Measurements from ENCODE around the gene STAB1.

- TF ChIP-seq, protein P1, sequence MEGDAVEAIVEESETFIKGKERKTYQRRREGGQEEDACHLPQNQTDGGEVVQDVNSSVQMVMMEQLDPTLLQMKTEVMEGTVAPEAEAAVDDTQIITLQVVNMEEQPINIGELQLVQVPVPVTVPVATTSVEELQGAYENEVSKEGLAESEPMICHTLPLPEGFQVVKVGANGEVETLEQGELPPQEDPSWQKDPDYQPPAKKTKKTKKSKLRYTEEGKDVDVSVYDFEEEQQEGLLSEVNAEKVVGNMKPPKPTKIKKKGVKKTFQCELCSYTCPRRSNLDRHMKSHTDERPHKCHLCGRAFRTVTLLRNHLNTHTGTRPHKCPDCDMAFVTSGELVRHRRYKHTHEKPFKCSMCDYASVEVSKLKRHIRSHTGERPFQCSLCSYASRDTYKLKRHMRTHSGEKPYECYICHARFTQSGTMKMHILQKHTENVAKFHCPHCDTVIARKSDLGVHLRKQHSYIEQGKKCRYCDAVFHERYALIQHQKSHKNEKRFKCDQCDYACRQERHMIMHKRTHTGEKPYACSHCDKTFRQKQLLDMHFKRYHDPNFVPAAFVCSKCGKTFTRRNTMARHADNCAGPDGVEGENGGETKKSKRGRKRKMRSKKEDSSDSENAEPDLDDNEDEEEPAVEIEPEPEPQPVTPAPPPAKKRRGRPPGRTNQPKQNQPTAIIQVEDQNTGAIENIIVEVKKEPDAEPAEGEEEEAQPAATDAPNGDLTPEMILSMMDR (conservative IDR thresholded peaks at IDR 0.05; ENCODE audit: low read depth, low read length), result no peak
- TF ChIP-seq EZH2 (IDR thresholded peaks at IDR 0.05; ENCODE audit: low read length, unreplicated experiment) (no peak), EZH2phosphoT487 (IDR thresholded peaks at IDR 0.05; ENCODE audit: borderline replicate concordance, low read length) (no peak)
These were observed 38.9 kb upstream of the STAB1 start for GRCh38 chr3:52456169-52456799.

Measured in PC-3 (cell line).